ENCODE data around the gene ADSS1. TPM values are rescaled to one million over a fixed set of nuclear protein-coding genes. Genes with fewer than 3 reads are reported as not detected.
"Not testable (repeated sequence)": the region's sequence is repeated elsewhere in the genome, so short reads cannot be mapped to it uniquely, and the experiment has no call there.

The ADSS1 gene
- total RNA-seq, 1 donor from 2014 or later: 226 TPM

DNA sequence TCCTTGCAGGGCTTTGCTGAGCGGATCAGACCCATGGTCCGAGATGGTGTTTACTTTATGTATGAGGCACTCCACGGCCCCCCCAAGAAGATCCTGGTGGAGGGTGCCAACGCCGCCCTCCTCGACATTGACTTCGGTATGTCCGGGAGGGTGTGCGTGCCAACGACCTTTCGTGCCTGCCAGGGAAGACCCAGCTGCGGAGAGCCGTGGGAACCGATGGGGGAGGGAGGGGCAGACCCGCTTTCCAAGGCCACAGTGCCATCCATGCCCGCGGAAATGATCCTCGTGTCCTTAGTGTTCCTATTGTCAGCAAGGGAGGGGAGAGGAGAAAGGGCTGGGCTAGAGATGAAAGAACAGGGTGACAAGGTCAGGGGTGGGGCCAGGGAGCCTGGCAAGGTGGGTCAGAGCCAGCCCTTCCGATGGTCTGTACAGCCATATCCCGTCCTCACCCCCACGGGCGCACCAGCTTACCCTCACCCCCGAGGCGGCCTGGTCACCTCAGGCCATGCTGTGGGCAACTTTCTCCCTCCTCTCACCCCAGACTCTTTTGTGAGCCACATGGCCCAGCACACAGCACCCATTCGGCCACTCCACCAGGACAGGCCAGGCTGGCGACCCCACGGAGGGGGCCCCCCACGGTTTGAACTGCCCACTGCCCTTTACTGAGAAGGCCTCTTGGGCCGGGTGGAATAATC is 17.2 kb downstream of the ADSS1 start:
- intact Hi-C loops (cut with micrococcal nuclease): no loop called here
- DNase-seq (peak; percentile 32), ATAC-seq (no peak)

DNA sequence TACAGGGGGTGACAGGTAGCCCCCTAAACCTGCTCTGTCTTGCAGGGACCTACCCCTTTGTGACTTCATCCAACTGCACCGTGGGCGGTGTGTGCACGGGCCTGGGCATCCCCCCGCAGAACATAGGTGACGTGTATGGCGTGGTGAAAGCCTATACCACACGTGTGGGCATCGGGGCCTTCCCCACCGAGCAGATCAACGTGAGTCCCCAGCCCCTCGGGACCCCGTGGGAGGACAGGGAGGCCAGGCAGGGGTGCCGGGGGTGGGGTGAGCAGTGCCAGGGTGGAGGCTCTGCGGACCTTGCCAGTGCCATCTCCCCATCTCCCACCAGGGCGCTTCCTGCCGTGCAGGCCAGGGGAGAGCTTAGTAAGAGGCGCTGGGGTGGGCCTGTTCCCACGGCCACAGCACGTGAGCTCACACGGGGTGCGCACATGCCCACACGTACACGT is 17.8 kb downstream of the ADSS1 start:
- peak; percentile 24 for DNase-seq
- intact Hi-C loops (cut with micrococcal nuclease): no loop called here
- no peak for ATAC-seq

GRCh38 chr14:104742586-104743455 is 18.8 kb downstream of the ADSS1 start:
- no peak for ATAC-seq
- peak; percentile 18 for DNase-seq
- intact Hi-C loops (cut with micrococcal nuclease): no loop called here

DNA sequence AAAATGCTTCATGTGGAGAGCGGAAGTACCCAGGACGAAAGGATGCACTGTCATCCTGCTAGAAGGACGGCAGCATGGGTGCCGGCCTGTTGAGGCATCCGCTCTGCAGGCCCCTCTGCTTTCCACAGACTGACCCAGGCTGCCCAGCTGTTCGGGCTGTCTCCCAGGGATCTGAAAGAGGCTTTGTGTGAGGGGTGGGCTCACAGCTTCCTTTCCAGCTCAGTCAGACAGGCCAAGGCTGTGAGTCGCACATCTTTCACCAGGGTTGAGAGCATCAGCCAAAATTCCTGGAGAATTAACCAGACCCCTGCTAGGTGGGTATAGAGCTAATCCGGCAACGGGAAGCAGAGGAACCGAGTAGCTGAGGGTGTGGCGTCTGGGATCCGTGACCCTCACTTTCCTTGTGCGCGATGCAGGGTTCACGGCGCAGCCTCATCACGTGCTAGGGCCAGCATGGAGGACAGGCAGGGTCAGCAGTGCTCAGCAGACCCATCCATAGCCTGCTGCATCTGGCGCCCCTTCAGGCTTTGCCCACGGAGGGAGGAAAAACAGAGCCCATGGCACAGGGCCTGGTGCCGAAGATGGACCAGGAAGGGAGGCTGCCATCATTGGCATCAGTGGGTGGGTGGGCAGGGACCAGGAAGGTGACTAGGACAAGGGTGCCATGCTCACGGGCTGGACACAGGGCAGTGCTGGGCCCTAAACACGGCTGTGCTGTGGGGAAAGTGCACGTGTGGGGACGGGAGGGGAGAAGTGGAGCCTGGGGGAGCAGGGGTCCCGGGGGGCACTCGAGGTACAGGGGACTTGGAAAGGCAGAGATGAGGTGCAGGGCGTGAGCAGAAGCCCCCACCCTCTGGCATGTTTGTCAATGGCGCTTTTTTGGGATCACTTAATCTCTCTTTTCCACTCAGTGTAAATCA is 19.7 kb downstream of the ADSS1 start:
- intact Hi-C loops (cut with micrococcal nuclease): no loop called here
- ATAC-seq (no peak), DNase-seq (peak; percentile 16)

GRCh38 chr14:104744484-104744883 is 20.5 kb downstream of the ADSS1 start:
- ATAC-seq (no peak), DNase-seq (peak; percentile 18)
- intact Hi-C loops (cut with micrococcal nuclease): no loop called here

DNA sequence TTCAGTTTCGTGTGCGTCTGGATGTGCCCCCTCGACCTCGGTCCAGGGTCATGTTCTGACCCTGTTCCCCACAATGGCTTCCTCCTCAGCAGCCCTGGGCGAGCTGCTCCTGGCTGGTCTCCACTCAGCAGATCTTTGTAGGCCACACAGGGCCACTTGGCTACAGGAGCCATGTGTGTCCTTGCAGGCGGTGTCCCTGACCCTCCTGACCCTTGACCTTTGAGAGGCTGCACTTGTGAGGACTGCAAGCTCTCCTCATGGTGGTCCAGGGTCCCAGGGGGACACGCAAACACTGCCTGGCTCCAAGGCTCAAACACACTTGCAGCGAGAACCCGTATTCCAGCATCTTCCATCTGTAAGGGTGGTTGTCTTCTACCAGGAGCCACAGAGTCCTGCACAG is 21.4 kb downstream of the ADSS1 start:
- ATAC-seq (no peak), DNase-seq (peak; percentile 22)
- intact Hi-C loops (cut with micrococcal nuclease): no loop called here

DNA sequence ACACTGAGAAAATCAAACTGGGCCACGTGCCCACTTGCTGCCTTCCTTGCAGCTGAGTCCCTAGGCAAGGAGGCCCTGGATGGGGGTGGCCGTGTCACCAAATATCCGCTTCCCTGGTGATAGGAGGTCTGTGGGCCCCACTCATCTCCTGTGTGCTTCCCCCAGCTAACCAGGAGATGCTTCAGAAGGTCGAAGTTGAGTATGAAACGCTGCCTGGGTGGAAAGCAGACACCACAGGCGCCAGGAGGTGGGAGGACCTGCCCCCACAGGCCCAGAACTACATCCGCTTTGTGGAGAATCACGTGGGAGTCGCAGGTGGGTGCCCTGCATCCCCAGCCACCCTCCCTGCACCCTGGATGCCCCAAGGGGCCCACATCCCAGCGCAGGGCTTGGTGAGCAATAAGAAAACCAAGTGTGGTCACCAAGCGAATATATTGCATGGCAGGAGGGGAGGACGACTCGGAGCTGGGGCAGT is 22.1 kb downstream of the ADSS1 start:
- DNase-seq (peak; percentile 26), ATAC-seq (no peak)
- intact Hi-C loops (cut with micrococcal nuclease): no loop called here

DNA sequence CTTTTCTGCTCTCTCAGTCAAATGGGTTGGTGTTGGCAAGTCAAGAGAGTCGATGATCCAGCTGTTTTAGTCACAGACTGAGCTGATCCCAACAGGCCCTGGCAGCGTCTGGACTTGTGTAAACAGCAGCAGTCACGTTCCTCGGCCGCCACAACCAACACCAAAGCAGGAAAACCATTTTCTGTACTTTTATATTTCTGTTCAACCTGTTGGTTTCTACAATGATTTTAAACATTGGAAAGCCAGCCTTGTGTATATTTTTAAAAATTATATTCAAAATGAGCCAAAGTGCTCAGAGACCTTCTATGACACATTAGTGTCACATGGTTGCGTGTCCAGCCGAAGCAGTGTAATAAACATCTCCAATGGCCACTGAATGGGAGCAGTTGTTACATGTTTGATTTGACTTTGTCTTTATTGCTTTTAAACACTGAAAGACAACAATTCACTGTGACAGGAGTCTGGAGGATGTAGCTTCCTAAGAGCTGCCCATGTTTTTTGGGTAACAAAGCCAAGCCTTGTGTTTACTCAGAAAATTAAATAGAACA is 23.0 kb downstream of the ADSS1 start:
- intact Hi-C loops (cut with micrococcal nuclease): no loop called here
- DNase-seq (peak; percentile 55), ATAC-seq (peak; percentile 43)

DNA sequence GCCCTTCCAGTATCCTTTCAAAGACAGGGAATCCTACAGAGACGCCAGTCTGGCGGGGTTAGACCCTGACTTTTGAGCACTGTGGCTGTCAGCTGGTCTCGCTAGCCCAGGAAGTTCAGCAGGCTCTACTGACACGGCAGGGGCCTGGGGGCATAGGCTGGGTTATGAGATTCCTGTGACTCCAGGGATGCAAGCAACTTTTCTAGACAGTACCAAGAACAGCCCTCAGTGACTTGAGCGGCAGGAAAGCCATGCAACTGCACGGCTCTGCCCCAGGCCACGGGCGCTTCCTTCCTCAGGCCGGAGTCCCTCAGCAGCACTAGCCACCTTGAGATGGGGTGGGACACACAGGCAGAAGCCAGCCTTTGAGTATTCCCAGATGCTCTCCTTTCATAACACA is 23.8 kb downstream of the ADSS1 start:
- intact Hi-C loops (cut with micrococcal nuclease): no loop called here
- ATAC-seq (no peak), DNase-seq (peak; percentile 10)

GRCh38 chr14:104749111-104749649 is 25.2 kb downstream of the ADSS1 start:
- ATAC-seq: no peak
- intact Hi-C loops (cut with micrococcal nuclease): no loop called here
- peak; percentile 55 for DNase-seq

DNA sequence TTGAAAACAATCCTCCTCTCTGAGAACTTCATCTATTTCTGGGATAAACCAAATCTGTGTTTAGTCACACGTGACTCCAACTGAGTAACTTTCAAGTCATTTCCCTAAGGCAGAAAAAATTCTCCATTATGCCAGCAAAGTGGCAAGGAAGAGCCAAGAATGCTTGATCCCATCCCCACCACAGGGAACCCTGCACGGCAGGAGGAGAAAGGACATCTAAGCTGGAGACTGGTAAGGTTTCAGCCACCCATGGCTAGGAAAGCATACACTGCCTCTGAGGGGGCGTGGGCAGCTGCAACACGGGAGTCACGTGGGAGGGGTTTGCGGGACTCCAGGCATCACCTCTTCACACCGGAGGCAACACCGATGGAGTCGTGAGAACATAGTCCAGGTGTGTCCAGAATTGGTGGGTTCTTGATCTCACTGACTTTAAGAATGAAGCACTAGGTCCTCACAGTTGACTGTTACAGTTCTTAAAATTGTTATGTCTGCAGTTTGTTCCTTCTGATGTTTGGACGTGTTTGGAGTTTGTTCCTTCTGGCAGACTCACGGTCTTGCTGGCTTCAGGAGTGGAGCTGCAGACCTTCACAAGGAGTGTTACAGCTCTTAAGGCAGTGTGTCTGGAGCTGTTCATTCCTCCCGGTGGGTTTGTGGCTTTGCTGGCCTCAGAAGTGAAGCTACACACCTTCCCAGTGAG is 26.2 kb downstream of the ADSS1 start:
- intact Hi-C loops (cut with micrococcal nuclease): no loop called here
- DNase-seq (peak; percentile 17), ATAC-seq (no peak)

DNA sequence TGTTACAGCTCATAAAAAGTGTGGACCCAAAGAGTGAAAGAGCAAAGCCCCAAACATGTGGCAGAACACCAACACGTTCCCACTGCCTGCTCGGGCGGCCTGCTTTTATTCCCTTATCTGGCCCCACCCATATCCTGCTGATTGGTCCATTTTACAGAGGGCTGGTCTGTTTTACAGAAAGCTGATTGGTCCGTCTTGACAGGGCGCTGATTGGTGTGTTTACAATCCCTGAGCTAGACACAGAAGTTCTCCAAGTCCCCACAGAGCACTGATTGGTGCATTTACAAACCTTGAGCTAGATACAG is 26.7 kb downstream of the ADSS1 start:
- DNase-seq: peak; percentile 15
- intact Hi-C loops (cut with micrococcal nuclease); ATAC-seq: not testable (repeated sequence)

DNA sequence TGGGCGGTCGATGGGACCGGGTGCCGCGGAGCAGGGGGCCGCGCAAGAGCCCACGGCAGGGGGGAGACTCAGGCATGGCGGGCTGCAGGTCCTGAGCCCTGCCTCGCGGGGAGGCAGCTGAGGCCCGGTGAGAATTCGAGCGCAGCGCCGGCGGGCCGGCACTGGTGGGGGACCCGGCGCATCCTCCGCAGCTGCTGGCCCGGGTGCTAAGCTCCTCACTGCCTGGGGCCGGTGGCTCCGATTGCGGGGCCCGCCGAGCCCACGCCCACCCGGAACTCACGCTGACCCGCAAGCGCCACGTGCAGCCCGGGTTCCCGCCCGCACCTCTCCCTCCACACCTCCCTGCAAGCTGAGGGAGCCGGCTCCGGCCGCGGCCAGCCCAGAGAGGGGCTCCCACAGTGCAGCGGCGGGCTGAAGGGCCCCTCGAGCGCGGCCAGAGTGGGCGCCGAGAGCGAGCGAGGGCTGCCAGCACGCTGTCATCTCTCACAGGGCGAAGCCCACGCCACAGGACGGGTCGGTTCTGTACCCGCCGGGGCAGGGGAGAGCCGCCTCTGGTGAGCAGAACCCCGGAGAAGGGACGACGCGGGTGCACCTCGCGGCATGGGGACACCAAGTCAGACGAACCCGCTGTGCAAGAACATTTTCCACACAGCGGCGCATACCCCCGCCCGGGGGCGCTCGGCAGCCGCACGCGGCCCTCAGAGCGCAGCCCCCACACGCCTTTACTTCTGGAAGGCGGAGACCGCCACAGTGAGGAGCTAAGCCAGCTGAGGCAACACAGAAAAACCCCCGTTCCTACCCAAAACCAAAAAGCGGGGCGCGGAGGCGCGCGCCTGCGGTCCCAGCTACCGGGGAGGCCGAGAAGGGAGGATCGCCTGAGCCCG is 27.8 kb downstream of the ADSS1 start:
- peak; percentile 55 for DNase-seq
- intact Hi-C loops (cut with micrococcal nuclease): no loop called here

DNA sequence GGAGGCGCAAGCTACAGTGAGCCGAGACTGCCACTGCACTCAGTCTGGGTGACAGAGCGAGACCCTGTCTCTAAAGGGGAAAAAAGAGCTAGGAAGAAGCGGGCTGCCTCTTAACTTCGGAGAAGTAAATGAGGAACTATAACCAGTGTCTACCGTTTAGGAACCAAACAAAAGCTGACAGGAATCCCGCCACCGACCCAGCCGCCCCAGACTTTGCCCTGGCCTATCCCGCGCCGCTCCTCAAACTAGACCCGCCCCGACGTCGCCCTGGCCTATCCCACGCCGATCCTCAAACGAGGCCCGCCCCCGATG is 28.4 kb downstream of the ADSS1 start:
- intact Hi-C loops (cut with micrococcal nuclease): no loop called here
- ATAC-seq (no peak), DNase-seq (no peak)

More for the DNA sequence above, 27.8 kb downstream of the ADSS1 start:
- ATAC-seq: no peak

GRCh38 chr14:104752735-104753527 is 28.9 kb downstream of the ADSS1 start, which contains the start of gene SIVA1:
TSS of gene SIVA1 (plus strand) at chr14:104753147. CDS start at chr14:104753202, 55 bp downstream.
- intact Hi-C loops (cut with micrococcal nuclease): no loop called here
- DNase-seq: peak; percentile 100
- ATAC-seq: peak; percentile 95

GRCh38 chr14:104753528-104754212 is 29.6 kb downstream of the ADSS1 start:
- ATAC-seq: peak; percentile 1
- peak; percentile 54 for DNase-seq
- intact Hi-C loops (cut with micrococcal nuclease): no loop called here

Data from left ventricle myocardium superior (tissue), 1 donor.